T-helper 17 cell (primary cell): Measurements from ENCODE around the gene DYNC1I1. TPM values are rescaled to one million over a fixed set of nuclear protein-coding genes. Genes with fewer than 3 reads are reported as not detected.

Source experiments
- ATAC-seq: fragments of 150-1000 bp; cut with Tn5 transposase; 2 replicates; pipeline ENCODE4 v1.10.0; 2021; ENCODE audit warnings: mild to moderate bottlenecking, moderate library complexity
- DNase-seq, 3 donors: peaks; one replicate each; pipeline versions ENCODE4 v3.0.0 to v3.0.0-alpha.2; 2020 to 2021
- H3K9me3 ChIP-seq: one replicate; pipeline ENCODE4 v1.7.0; 2013; ENCODE audit warnings: low read length, mild to moderate bottlenecking; ENCODE audit not compliant: control insufficient read depth, poor library complexity, severe bottlenecking
- H3K27ac Mint-ChIP-seq: one replicate; pipeline ENCODE4 v1.8.0; 2022; ENCODE audit warnings: mild to moderate bottlenecking, moderate library complexity, mixed read lengths
- H3K27me3 Mint-ChIP-seq: one replicate; pipeline ENCODE4 v1.8.0; 2022; ENCODE audit warnings: mixed read lengths
- H3K36me3 Mint-ChIP-seq: one replicate; pipeline ENCODE4 v1.8.0; 2022; ENCODE audit warnings: low read depth, mixed read lengths
- H3K4me1 Mint-ChIP-seq: one replicate; pipeline ENCODE4 v1.8.0; 2022; ENCODE audit warnings: mild to moderate bottlenecking, mixed read lengths
- H3K4me3 Mint-ChIP-seq: one replicate; pipeline ENCODE4 v1.8.0; 2022; ENCODE audit warnings: mild to moderate bottlenecking, moderate library complexity, mixed read lengths
- total RNA-seq, 4 donors: library from RNA in 2 of 4; stranded (reverse) in 2 of 4; gene quantifications; one replicate each; pipeline ENCODE4 v1.2.3 and lab custom pipeline; 2022 to 2026

DYNC1I1 gene
- total RNA-seq, 2 donors from 2014 or later: 0.12 to 0.31 TPM

DNA sequence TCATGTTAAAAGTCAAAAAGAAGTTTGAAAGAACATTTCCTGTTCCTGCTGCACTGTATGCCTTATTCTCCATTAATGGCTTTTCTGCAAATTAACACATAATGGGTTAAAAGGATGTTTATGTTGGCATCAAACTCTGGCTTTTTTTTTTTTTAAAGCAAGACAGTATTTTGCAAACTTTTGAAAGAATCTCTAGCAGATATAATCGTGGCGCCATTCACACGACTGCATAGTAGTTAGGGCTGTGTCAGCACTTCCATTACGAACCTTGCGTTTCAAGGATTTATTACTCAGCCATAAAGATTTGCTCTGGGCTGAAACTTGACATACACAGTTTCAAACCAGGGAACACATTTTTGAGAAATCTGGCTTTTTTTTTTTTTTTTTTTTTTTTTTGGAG lies 207.8 kb downstream of the DYNC1I1 start:
- Mint-ChIP-seq H3K36me3 (no peaks in the 10 kb centered on the region), H3K27me3 (peaks cover 22% of the 10 kb centered on the region), H3K4me1 (no peaks in the 10 kb centered on the region), H3K4me3 (no peak overlapping the region), H3K27ac (no peak overlapping the region)
- no peak for DNase-seq
- ATAC-seq: no peak
- H3K9me3 ChIP-seq: no peaks in the 10 kb centered on the region

DNA sequence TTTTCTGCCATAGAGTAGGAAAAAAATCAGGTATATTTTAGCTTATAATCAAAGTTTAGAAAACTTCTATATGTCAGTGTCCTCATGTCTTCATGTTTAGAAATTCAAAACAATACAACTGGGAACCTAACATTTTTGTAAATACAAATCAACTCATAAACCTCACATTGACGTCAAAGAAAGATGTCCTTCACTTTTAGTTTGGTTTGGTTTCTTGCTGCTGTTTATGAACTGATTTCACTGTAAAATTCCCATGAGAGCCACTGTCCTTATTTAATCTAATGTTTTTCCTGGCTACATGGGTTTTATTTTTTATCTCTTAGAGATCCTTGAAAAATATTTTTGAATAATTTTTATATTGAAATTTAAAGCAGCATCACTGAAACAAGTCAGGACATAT lies 208.4 kb downstream of the DYNC1I1 start:
- no peaks in the 10 kb centered on the region for H3K4me1 Mint-ChIP-seq

DNA sequence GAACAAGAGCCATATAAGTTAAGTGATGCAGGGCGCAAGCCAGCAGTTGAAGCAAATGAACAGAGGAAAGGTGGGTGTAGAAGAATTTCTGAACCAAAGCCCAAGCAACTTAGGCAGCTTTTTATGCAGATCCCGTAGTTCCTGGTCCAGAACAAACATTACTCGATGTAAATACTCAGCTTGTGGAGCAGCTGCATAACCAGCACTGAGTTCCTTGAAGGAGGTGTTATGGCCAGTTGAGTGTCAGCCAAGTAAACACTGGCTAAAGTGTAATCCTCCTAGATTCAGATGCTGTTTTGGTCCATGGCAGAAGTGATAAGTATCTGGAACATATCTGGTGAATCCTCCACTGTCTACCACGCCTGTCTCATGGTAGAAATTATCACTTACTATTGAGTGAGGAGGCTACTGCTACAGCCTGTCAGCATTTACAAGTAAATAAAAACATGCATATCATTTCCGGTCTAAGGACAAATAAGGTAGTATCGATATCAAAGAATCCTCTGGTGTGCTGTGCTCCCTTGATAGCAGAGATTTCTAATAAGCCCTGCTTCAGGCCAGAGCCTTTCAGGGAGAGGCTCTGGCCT lies 213.9 kb downstream of the DYNC1I1 start:
- DNase-seq (no peak), ATAC-seq (no peak)
- Mint-ChIP-seq H3K36me3 (no peaks in the 10 kb centered on the region), H3K4me3 (no peak overlapping the region), H3K27ac (no peak overlapping the region), H3K4me1 (peaks cover 6% of the 10 kb centered on the region), H3K27me3 (peaks cover 45% of the 10 kb centered on the region)
- H3K9me3 ChIP-seq: no peaks in the 10 kb centered on the region

More for the DNA sequence above, 208.4 kb downstream of the DYNC1I1 start:
- Mint-ChIP-seq H3K36me3 (no peaks in the 10 kb centered on the region), H3K27ac (no peak overlapping the region), H3K27me3 (peaks cover 17% of the 10 kb centered on the region), H3K4me3 (no peak overlapping the region)
- no peak for ATAC-seq
- no peak for DNase-seq
- no peaks in the 10 kb centered on the region for H3K9me3 ChIP-seq

DNA sequence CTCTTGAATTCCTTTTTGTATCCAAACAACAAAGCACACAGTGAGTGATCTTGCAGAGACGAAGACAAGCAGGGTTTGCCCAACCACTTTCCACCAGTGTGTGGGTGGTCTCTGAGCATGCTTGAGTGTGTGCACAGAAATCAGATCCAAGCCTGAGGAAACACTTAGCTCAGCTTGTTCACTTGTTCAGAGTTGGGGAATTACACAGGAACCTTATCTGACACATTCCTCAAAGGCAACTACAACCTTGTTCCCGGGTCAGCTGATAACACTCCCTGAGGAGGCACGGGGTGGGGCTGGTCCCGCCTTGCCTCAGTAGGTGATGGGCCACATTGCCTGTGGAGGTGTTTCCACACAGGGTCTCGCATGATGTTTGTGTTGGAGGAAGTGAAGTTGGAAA lies 216.9 kb downstream of the DYNC1I1 start:
- Mint-ChIP-seq H3K27ac (no peak overlapping the region), H3K27me3 (peaks cover 52% of the 10 kb centered on the region), H3K36me3 (no peaks in the 10 kb centered on the region), H3K4me1 (peaks cover 6% of the 10 kb centered on the region), H3K4me3 (no peak overlapping the region)
- DNase-seq: no peak
- H3K9me3 ChIP-seq: no peaks in the 10 kb centered on the region
- no peak for ATAC-seq

DNA sequence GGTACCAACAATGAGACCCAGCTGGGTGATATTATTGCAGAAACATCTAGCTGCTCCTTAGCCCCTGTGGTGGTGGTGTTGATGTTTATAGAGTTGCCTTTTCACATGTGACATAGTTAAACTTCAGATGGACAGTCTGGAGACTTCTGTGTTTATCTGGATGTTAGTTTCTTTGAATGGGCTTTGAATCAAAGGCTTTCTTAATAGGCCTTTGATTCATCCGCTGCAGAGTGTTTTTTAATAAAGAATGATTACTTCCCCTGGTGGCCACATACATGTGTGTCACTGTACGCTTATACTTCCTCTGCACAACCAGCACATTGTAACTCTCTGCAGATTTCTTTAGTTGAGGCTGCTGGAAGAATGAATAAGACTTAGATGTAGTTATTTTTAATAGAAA lies 221.0 kb downstream of the DYNC1I1 start:
- no peaks in the 10 kb centered on the region for H3K9me3 ChIP-seq
- Mint-ChIP-seq H3K27me3 (peaks cover 36% of the 10 kb centered on the region), H3K36me3 (no peaks in the 10 kb centered on the region), H3K27ac (no peak overlapping the region), H3K4me1 (no peaks in the 10 kb centered on the region), H3K4me3 (no peak overlapping the region)
- DNase-seq: no peak
- no peak for ATAC-seq

DNA sequence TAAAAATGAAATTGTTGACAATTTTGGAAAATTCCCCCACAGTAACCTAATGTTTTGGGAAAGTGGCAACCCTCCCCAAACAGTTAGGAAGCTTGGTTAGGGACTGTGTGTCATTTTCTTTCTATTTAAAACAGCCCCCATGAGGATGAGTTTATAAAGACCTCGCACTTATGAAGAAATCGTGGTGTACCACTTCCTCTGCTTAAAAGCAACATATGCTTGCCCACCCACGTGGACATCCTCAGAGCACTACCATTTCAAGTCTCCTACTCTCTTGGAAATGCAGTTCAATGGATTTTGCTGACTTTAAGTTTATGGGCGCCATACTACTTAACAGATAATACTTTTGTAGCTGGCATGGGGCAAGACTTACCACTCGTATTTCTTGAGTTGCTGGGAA lies 223.8 kb downstream of the DYNC1I1 start:
- Mint-ChIP-seq H3K27me3 (peaks cover 27% of the 10 kb centered on the region), H3K27ac (no peak overlapping the region), H3K4me3 (no peak overlapping the region), H3K36me3 (no peaks in the 10 kb centered on the region), H3K4me1 (no peaks in the 10 kb centered on the region)
- DNase-seq (no peak), ATAC-seq (no peak)
- H3K9me3 ChIP-seq: no peaks in the 10 kb centered on the region

DNA sequence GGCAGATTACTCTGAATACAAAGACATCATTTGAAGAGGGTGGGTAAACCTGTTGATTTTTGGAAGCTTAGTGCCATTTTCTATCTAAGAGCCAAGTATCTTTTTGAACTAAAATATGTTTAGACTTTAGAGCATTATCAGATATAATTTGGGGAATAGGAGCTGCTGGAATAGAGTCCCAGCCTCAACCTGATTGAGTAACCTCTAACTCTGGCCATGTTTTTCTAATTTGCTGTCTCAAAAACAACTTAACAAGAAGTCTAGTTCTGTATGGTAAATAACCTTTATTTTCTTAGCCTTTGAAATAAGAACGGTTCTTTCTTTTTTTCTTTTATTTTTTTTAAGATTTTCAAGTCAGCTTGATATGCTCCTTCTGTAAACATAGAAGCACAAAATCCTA lies 224.5 kb downstream of the DYNC1I1 start:
- H3K36me3 Mint-ChIP-seq: no peaks in the 10 kb centered on the region
- H3K9me3 ChIP-seq: no peaks in the 10 kb centered on the region
- no peak overlapping the region for H3K27ac Mint-ChIP-seq
- DNase-seq (no peak), ATAC-seq (no peak)
- no peaks in the 10 kb centered on the region for H3K4me1 Mint-ChIP-seq
- H3K4me3 Mint-ChIP-seq: no peak overlapping the region
- H3K27me3 Mint-ChIP-seq: peaks cover 25% of the 10 kb centered on the region

DNA sequence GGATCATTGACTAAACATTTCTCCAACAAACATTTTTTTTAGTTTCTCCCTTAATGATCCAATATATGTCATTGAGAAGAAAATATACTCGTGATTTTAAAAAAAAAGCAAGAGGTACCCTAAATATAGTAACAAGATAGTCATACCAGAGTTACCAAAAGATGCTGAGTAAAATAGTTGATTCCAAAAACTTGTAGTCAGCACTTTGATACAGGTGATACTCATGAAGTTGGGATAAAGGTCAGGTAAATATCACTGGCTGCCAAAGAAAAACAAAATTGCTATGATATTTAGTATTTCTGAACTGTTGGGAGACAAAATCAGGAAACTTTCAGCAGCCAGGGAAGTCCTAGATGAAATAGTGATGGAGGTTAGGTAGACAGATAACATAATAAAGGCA lies 225.3 kb downstream of the DYNC1I1 start:
- H3K9me3 ChIP-seq: no peaks in the 10 kb centered on the region
- H3K4me1 Mint-ChIP-seq: no peaks in the 10 kb centered on the region
- no peaks in the 10 kb centered on the region for H3K36me3 Mint-ChIP-seq
- ATAC-seq: no peak
- DNase-seq: no peak
- H3K27me3 Mint-ChIP-seq: peaks cover 23% of the 10 kb centered on the region
- H3K4me3 Mint-ChIP-seq: no peak overlapping the region
- H3K27ac Mint-ChIP-seq: no peak overlapping the region

DNA sequence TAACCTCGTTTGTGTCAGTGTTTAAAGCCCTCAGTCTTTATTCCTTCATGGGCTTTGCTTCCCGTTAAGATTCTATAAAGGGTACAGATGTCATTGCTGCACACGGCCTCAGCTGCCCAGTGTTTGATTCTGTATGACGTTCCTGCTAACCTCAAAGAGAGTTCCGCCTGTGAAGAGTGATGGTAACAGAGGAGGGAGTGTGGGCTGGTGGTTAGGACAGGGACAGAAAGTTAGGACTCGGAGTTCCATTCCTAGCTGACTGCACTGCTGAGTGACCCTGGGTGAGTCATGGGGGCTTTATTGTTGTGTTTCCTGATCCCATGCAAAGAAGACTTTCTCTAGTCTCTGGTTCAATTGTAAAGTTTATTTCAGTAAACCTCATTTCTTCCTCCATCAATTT lies 227.1 kb downstream of the DYNC1I1 start:
- Mint-ChIP-seq H3K36me3 (no peaks in the 10 kb centered on the region), H3K27me3 (peaks cover 23% of the 10 kb centered on the region), H3K4me3 (no peak overlapping the region), H3K4me1 (no peaks in the 10 kb centered on the region), H3K27ac (no peak overlapping the region)
- DNase-seq (no peak), ATAC-seq (no peak)
- H3K9me3 ChIP-seq: no peaks in the 10 kb centered on the region

DNA sequence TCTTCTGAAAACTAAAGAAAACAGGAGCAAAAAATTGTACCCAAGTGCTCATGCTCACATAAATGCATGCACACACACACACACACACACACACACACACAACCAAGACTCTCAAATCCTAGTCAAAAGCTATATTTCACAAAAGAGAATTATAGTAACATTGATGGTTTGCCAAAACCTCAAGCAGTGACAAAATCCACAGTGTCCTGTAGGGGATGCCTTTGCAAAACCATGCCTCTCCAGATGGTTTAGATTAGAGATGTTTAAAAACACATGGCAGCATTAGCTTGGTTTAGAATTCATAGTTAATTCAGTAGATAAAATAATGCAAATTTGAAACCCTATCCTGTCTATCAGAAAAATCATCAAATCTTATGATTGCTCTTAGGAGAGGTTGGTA lies 232.2 kb downstream of the DYNC1I1 start:
- ATAC-seq (no peak), DNase-seq (no peak)
- H3K4me1 Mint-ChIP-seq: no peaks in the 10 kb centered on the region
- no peaks in the 10 kb centered on the region for H3K36me3 Mint-ChIP-seq
- H3K4me3 Mint-ChIP-seq: no peak overlapping the region
- H3K27ac Mint-ChIP-seq: no peak overlapping the region
- H3K9me3 ChIP-seq: no peaks in the 10 kb centered on the region
- peaks cover 11% of the 10 kb centered on the region for H3K27me3 Mint-ChIP-seq

DNA sequence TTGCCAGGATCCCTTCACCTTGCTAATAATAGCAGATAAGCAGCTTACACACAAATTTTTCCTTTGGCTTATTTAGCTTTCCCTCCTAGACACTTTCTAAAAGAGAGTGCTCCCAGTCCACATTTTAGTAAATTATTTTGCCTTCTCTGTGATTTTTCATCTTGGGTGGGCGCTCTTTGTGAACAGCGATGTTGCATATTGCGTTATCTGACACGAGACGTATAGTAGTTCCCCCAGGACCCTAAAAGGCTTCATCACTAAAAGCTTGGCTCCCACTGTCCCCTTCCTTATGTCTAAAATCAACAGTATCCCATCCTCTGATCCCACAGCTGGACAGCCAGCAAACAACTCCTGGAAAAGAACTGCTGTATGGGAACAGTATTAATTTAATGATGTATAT lies 232.9 kb downstream of the DYNC1I1 start:
- ATAC-seq (no peak), DNase-seq (no peak)
- H3K4me1 Mint-ChIP-seq: no peaks in the 10 kb centered on the region
- H3K27me3 Mint-ChIP-seq: peaks cover 11% of the 10 kb centered on the region
- H3K36me3 Mint-ChIP-seq: no peaks in the 10 kb centered on the region
- no peak overlapping the region for H3K4me3 Mint-ChIP-seq
- H3K27ac Mint-ChIP-seq: no peak overlapping the region
- H3K9me3 ChIP-seq: no peaks in the 10 kb centered on the region

DNA sequence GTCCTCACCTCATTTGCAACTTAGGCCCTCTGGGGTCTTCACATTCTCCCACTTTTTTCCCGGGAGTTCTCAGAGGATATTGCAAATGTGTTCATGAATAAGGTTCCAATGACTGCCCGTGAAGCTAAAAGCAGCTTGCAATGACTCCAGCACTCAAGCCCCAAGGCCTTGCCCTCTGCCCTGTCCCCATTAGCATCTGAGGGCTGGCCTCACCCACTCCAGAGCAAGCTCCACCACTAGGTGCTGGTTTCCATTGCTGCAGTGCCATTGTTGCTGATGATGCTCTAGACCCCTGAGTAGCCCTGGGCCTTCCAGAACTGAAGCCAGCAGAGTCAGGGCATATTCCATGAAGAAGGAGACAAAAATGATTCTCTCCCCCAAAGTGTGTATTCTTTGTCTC lies 236.8 kb downstream of the DYNC1I1 start:
- ATAC-seq: no peak
- no peaks in the 10 kb centered on the region for H3K36me3 Mint-ChIP-seq
- no peaks in the 10 kb centered on the region for H3K9me3 ChIP-seq
- H3K4me1 Mint-ChIP-seq: no peaks in the 10 kb centered on the region
- peaks cover 10% of the 10 kb centered on the region for H3K27me3 Mint-ChIP-seq
- no peak overlapping the region for H3K27ac Mint-ChIP-seq
- no peak for DNase-seq
- no peak overlapping the region for H3K4me3 Mint-ChIP-seq

DNA sequence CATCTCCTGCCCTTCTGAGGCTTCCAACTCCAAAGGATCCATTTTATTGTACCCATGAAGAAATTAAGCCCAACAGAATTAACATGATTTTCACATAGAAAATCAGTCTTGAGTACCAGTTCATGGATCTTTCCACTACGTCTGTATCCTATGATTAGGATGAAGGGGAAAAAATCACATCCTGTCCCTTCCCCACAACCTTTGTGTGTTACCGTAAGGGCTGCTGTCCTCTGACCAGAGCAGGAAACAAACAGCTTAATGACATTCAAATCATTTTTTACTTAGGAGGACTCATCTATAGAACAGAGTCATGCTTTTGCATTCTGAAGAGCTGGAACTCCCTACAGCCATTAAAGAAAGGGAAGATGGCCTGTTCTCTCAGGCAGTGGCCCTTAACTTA lies 241.5 kb downstream of the DYNC1I1 start:
- peaks cover 2% of the 10 kb centered on the region for H3K4me1 Mint-ChIP-seq
- peaks cover 37% of the 10 kb centered on the region for H3K27me3 Mint-ChIP-seq
- no peak overlapping the region for H3K4me3 Mint-ChIP-seq
- ATAC-seq (no peak), DNase-seq (no peak)
- no peaks in the 10 kb centered on the region for H3K9me3 ChIP-seq
- no peak overlapping the region for H3K27ac Mint-ChIP-seq
- H3K36me3 Mint-ChIP-seq: peaks cover 2% of the 10 kb centered on the region

DNA sequence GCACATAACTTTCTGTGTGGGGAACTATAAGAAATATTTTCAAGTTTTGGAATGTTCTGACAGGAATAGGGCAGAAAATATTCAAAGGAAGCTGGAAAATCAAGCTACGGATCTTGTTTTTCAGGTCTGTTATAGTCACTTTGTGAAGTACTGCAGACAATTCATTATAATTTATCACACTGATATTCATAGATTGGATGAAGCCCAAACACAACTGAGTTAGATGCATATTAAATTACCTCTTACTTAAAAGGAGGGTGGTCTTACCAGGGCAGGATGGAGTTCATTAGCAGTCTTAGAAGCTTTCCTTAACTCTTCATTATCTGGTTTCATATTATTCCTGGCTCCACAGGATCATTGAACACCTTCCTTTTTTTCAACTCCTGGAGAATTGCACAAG lies 242.3 kb downstream of the DYNC1I1 start:
- H3K4me3 Mint-ChIP-seq: no peak overlapping the region
- H3K9me3 ChIP-seq: no peaks in the 10 kb centered on the region
- peaks cover 2% of the 10 kb centered on the region for H3K4me1 Mint-ChIP-seq
- no peak for ATAC-seq
- DNase-seq: no peak
- peaks cover 2% of the 10 kb centered on the region for H3K36me3 Mint-ChIP-seq
- H3K27ac Mint-ChIP-seq: no peak overlapping the region
- H3K27me3 Mint-ChIP-seq: peaks cover 42% of the 10 kb centered on the region
